H9 (cell line): ENCODE results near the gene ALOX12. TPM values are rescaled to one million over a fixed set of nuclear protein-coding genes. Genes with fewer than 3 reads are reported as not detected.

Source experiments
- DNase-seq: peaks from one replicate; pipeline ENCODE4 v3.0.0-alpha.2; 2017
- H2AFZ ChIP-seq: one replicate; pipeline ENCODE4 v1.6.1; 2013; ENCODE audit warnings: mild to moderate bottlenecking, low read length, control low read depth, moderate library complexity
- H2AK5ac ChIP-seq: 2 replicates; pipeline ENCODE4 v1.6.1; 2013; ENCODE audit warnings: low read length, control low read depth, mixed read lengths; ENCODE audit not compliant: insufficient read length
- H2BK120ac ChIP-seq: one replicate; pipeline ENCODE4 v1.6.1; 2013; ENCODE audit warnings: low read depth, mild to moderate bottlenecking, low read length, control low read depth, inconsistent platforms; ENCODE audit not compliant: poor library complexity, severe bottlenecking
- H2BK12ac ChIP-seq: 2 replicates; pipeline ENCODE4 v1.6.1; 2013; ENCODE audit warnings: low read length, control low read depth, mixed read lengths, low read depth; ENCODE audit not compliant: insufficient read length
- H2BK15ac ChIP-seq: 2 replicates; pipeline ENCODE4 v1.6.1; 2013; ENCODE audit warnings: low read depth, low read length, control low read depth
- H2BK20ac ChIP-seq: one replicate; pipeline ENCODE4 v1.6.1; 2013; ENCODE audit warnings: low read depth, mild to moderate bottlenecking, low read length, control low read depth, inconsistent platforms; ENCODE audit not compliant: poor library complexity, severe bottlenecking
- H2BK5ac ChIP-seq: 2 replicates; pipeline ENCODE4 v1.6.1; 2013; ENCODE audit warnings: low read length, control low read depth, mixed read lengths; ENCODE audit not compliant: insufficient read length
- H3K14ac ChIP-seq: 2 replicates; pipeline ENCODE4 v1.6.1; 2013; ENCODE audit warnings: low read length, control low read depth; ENCODE audit not compliant: insufficient read depth
- H3K18ac ChIP-seq: 2 replicates; pipeline ENCODE4 v1.6.1; 2013; ENCODE audit warnings: low read depth, mild to moderate bottlenecking, mixed read lengths, low read length, control low read depth; ENCODE audit not compliant: insufficient read length
- H3K23ac ChIP-seq: 2 replicates; pipeline ENCODE4 v1.6.1; 2013; ENCODE audit warnings: low read length, control low read depth, mixed read lengths, low read depth; ENCODE audit not compliant: insufficient read length
- H3K23me2 ChIP-seq: 2 replicates; pipeline ENCODE4 v1.6.1; 2013; ENCODE audit warnings: low read depth, mild to moderate bottlenecking, mixed read lengths, low read length, control low read depth; ENCODE audit not compliant: insufficient read length, poor library complexity, severe bottlenecking
- H3K27ac ChIP-seq: 2 replicates; pipeline ENCODE4 v1.5.1; 2013; ENCODE audit warnings: low read length, control low read depth, mixed read lengths, low read depth; ENCODE audit not compliant: insufficient read length
- H3K27me3 ChIP-seq: 2 replicates; pipeline ENCODE4 v1.6.1; 2013; ENCODE audit warnings: low read length, control low read depth, inconsistent platforms; ENCODE audit not compliant: insufficient read depth
- H3K4ac ChIP-seq: 2 replicates; pipeline ENCODE4 v1.6.1; 2013; ENCODE audit warnings: low read depth, mild to moderate bottlenecking, control low read depth, inconsistent platforms, low read length, moderate library complexity
- H3K4me1 ChIP-seq: 2 replicates; pipeline ENCODE4 v1.6.1; 2013; ENCODE audit warnings: low read length, control low read depth, inconsistent platforms; ENCODE audit not compliant: insufficient read depth
- H3K4me2 ChIP-seq: 2 replicates; pipeline ENCODE4 v1.6.1; 2013; ENCODE audit warnings: low read length, control low read depth, mixed read lengths; ENCODE audit not compliant: insufficient read length, insufficient read depth
- H3K56ac ChIP-seq: 2 replicates; pipeline ENCODE4 v1.6.1; 2013; ENCODE audit warnings: low read depth, mild to moderate bottlenecking, mixed read lengths, low read length, control low read depth; ENCODE audit not compliant: insufficient read length
- H3K79me1 ChIP-seq: 2 replicates; pipeline ENCODE4 v1.6.1; 2013; ENCODE audit warnings: low read depth, mild to moderate bottlenecking, moderate library complexity, low read length, control low read depth, inconsistent platforms; ENCODE audit not compliant: insufficient read depth, poor library complexity, severe bottlenecking
- H3K79me2 ChIP-seq: 2 replicates; pipeline ENCODE4 v1.6.1; 2013; ENCODE audit warnings: low read length, control low read depth, inconsistent platforms; ENCODE audit not compliant: insufficient read depth
- H3K9ac ChIP-seq: 2 replicates; pipeline ENCODE4 v1.6.1; 2013; ENCODE audit warnings: low read length, control low read depth, mixed read lengths; ENCODE audit not compliant: insufficient read length; ENCODE audit errors: extremely low read depth
- H3K9me3 ChIP-seq: one replicate; pipeline ENCODE4 v1.6.1; 2013; ENCODE audit warnings: low read depth, low read length, inconsistent platforms; ENCODE audit not compliant: control insufficient read depth
- H3T11ph ChIP-seq: one replicate; pipeline ENCODE4 v1.6.1; 2013; ENCODE audit warnings: mild to moderate bottlenecking, low read length, control low read depth, inconsistent platforms
- H4K20me1 ChIP-seq: one replicate; pipeline ENCODE4 v1.6.1; 2013; ENCODE audit not compliant: control insufficient read depth, insufficient read length, insufficient read depth
- H4K5ac ChIP-seq: 2 replicates; pipeline ENCODE4 v1.6.1; 2013; ENCODE audit warnings: low read depth, mild to moderate bottlenecking, mixed read lengths, low read length, control low read depth; ENCODE audit not compliant: insufficient read length
- H4K8ac ChIP-seq: replicated peaks from 2 replicates; pipeline ENCODE4 v1.6.1; 2013; ENCODE audit warnings: low read length, control low read depth, mixed read lengths, low read depth; ENCODE audit not compliant: insufficient read length
- H4K91ac ChIP-seq: 2 replicates; pipeline ENCODE4 v1.6.1; 2013; ENCODE audit warnings: low read depth, mild to moderate bottlenecking, moderate library complexity, mixed read lengths, low read length, control low read depth; ENCODE audit not compliant: insufficient read length
- H3K27ac Mint-ChIP-seq, 3 experiments: 2 replicates in 2 of 3; 3 replicates in 1 of 3; pipeline ENCODE4 v1.8.0; 2020 to 2021; ENCODE audit warnings: mixed read lengths in 3 of 3, mild to moderate bottlenecking in 1 of 3, moderate library complexity in 1 of 3
- H3K27me3 Mint-ChIP-seq: 2 replicates; pipeline ENCODE4 v1.8.0; 2021; ENCODE audit warnings: low read depth, mild to moderate bottlenecking, moderate library complexity, mixed read lengths
- H3K36me3 Mint-ChIP-seq, 3 experiments: 2 replicates in 2 of 3; 3 replicates in 1 of 3; pipeline ENCODE4 v1.8.0; 2020 to 2021; ENCODE audit warnings: low read depth in 3 of 3, mixed read lengths in 3 of 3; ENCODE audit not compliant: insufficient read depth in 1 of 3
- H3K4me1 Mint-ChIP-seq, 2 experiments: 2 replicates each; pipeline ENCODE4 v1.8.0; 2020; ENCODE audit warnings: mixed read lengths in 2 of 2
- H3K4me3 Mint-ChIP-seq, 2 experiments: 2 replicates in 1 of 2; 3 replicates in 1 of 2; pipeline ENCODE4 v1.8.0; 2020 to 2021; ENCODE audit warnings: mild to moderate bottlenecking in 2 of 2, mixed read lengths in 2 of 2, moderate library complexity in 1 of 2
- H3K9me3 Mint-ChIP-seq, 2 experiments: 2 replicates in 1 of 2; 3 replicates in 1 of 2; pipeline ENCODE4 v1.8.0; 2020; ENCODE audit warnings: mild to moderate bottlenecking in 2 of 2, mixed read lengths in 2 of 2, moderate library complexity in 1 of 2
- WGBS: extraction: QIAGEN DNeasy Blood & Tissue Kit; methylation state at CpG from one replicate; pipeline ENCODE4 v1.1.7; 2013; ENCODE audit warnings: missing lambda C conversion rate, low lambda C conversion rate, mixed read lengths; ENCODE audit not compliant: insufficient read length; ENCODE audit errors: extremely low coverage; 5-methylcytosine and 5-hydroxymethylcytosine counted together
- total RNA-seq: library from RNA; stranded (reverse); gene quantifications from 2 replicates; pipeline ENCODE4 v1.2.1, GENCODE V29; 2021
- TF ChIP-seq, protein P1 (sequence below): fragments of 200-600 bp; sonication (generic); conservative IDR thresholded peaks from 3 replicates; pipeline ENCODE4 v1.8.0; 2021; ENCODE audit warnings: antibody characterized with exemption, mild to moderate bottlenecking

The ALOX12 gene
- total RNA-seq, 1 experiment from 2014 or later = 0.81 TPM

DNA sequence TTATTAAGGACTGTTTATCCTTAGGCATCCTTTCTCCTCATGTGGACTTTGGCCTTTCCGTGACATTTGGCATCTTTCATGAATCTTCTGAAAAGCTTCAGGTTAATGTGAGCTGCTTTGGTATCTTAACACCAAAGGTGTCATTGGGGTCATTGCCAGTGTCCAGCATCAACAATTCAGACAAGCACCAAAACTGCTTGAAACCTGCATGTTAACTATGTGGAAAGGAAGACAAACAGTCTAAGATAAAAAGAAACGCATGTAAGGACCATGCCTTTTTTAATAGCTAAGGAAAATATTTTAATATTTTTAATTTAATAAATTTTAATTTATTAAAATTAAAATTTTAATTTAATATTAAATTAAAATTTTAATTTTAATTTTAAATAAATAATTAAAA is 7.9 kb downstream of the ALOX12 start:
- no CpG with 5 or more reads among the region's 2 CpGs for WGBS
- H3K18ac ChIP-seq = no peak overlapping the region
- TF ChIP-seq, protein P1, sequence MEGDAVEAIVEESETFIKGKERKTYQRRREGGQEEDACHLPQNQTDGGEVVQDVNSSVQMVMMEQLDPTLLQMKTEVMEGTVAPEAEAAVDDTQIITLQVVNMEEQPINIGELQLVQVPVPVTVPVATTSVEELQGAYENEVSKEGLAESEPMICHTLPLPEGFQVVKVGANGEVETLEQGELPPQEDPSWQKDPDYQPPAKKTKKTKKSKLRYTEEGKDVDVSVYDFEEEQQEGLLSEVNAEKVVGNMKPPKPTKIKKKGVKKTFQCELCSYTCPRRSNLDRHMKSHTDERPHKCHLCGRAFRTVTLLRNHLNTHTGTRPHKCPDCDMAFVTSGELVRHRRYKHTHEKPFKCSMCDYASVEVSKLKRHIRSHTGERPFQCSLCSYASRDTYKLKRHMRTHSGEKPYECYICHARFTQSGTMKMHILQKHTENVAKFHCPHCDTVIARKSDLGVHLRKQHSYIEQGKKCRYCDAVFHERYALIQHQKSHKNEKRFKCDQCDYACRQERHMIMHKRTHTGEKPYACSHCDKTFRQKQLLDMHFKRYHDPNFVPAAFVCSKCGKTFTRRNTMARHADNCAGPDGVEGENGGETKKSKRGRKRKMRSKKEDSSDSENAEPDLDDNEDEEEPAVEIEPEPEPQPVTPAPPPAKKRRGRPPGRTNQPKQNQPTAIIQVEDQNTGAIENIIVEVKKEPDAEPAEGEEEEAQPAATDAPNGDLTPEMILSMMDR = no peak

More for the DNA sequence above, 7.9 kb downstream of the ALOX12 start:
- no peaks in the 10 kb centered on the region for H3K23me2 ChIP-seq
- H3K4me2 ChIP-seq = no peak overlapping the region
- Mint-ChIP-seq H3K27ac (no peak overlapping the region), H3K27me3 (no peaks in the 10 kb centered on the region), H3K4me1 (no peaks in the 10 kb centered on the region), H3K36me3 (peaks cover 9 to 35% (median 13%) of the 10 kb centered on the region in 3 experiments; a peak in 6 of 7 replicates), H3K9me3 (no peaks in the 10 kb centered on the region), H3K4me3 (no peak overlapping the region)
- H4K91ac ChIP-seq = no peak overlapping the region
- no peak overlapping the region for H2BK20ac ChIP-seq
- no peak overlapping the region for H2BK120ac ChIP-seq
- no peak overlapping the region for H2AK5ac ChIP-seq
- H2BK15ac ChIP-seq = no peak overlapping the region
- H3K9me3 ChIP-seq = no peaks in the 10 kb centered on the region
- H3K27me3 ChIP-seq = no peaks in the 10 kb centered on the region
- DNase-seq = no peak
- H2AFZ ChIP-seq = no peak overlapping the region
- no peak overlapping the region for H2BK12ac ChIP-seq
- H3K4me1 ChIP-seq = no peaks in the 10 kb centered on the region
- no peak overlapping the region for H3T11ph ChIP-seq
- no peaks in the 10 kb centered on the region for H4K20me1 ChIP-seq
- H3K56ac ChIP-seq = no peak overlapping the region
- no peak overlapping the region for H3K23ac ChIP-seq
- no peak overlapping the region for H3K27ac ChIP-seq
- no peak overlapping the region for H3K4ac ChIP-seq
- no peaks in the 10 kb centered on the region for H3K79me2 ChIP-seq
- no peak overlapping the region for H3K9ac ChIP-seq
- H3K14ac ChIP-seq = no peak overlapping the region
- H4K5ac ChIP-seq = no peak overlapping the region
- H4K8ac ChIP-seq = no peak overlapping the region
- H3K79me1 ChIP-seq = no peaks in the 10 kb centered on the region
- no peak overlapping the region for H2BK5ac ChIP-seq
